OCI-LY3 (cell line): ENCODE data around the gene TRIM10.

ENCODE experiments used
- H2AFZ ChIP-seq: fragments of 200-600, 300-600 bp; shearing (Covaris generic); 2 replicates; pipeline ENCODE4 v1.6.0; 2014; ENCODE audit warnings: antibody characterized with exemption, low read depth, low read length
- H3K27ac ChIP-seq: fragments of 200-600, 300-600 bp; sonication (generic); 2 replicates; pipeline ENCODE4 v1.5.1; 2014; ENCODE audit warnings: mild to moderate bottlenecking, low read length, moderate library complexity, mixed read lengths
- H3K27me3 ChIP-seq: fragments of 200-600, 300-600 bp; sonication (generic); 2 replicates; pipeline ENCODE4 v1.6.1; 2014; ENCODE audit warnings: low read depth, low read length, mixed read lengths
- H3K36me3 ChIP-seq: fragments of 200-600, 300-600 bp; sonication (generic); replicated peaks from 2 replicates; pipeline ENCODE3; 2014; ENCODE audit warnings: low read depth, low read length, mixed read lengths
- H3K4me1 ChIP-seq: fragments of 300-600, 200-600 bp; sonication (generic); 2 replicates; pipeline ENCODE4 v1.6.1; 2014; ENCODE audit warnings: low read length, mixed read lengths
- H3K4me2 ChIP-seq: fragments of 200-600, 300-600 bp; sonication (generic); 2 replicates; pipeline ENCODE4 v1.6.1; 2014; ENCODE audit warnings: low read length, mixed read lengths
- H3K4me3 ChIP-seq: fragments of 300-600, 200-600 bp; sonication (generic); 2 replicates; pipeline ENCODE4 v1.5.1; 2014; ENCODE audit warnings: antibody characterized with exemption, mild to moderate bottlenecking, low read length, moderate library complexity
- H3K79me2 ChIP-seq: fragments of 300-600, 200-600 bp; shearing (Covaris generic); 2 replicates; pipeline ENCODE4 v1.6.1; 2014; ENCODE audit warnings: mild to moderate bottlenecking, low read length, mixed read lengths
- H3K9ac ChIP-seq: fragments of 300-600, 200-600 bp; shearing (Covaris generic); 2 replicates; pipeline ENCODE4 v1.6.0; 2014; ENCODE audit warnings: mild to moderate bottlenecking, low read length, moderate library complexity
- H3K9me3 ChIP-seq: fragments of 200-600, 300-600 bp; shearing (Covaris generic); 2 replicates; pipeline ENCODE4 v1.6.1; 2014; ENCODE audit warnings: low read length, mixed read lengths; ENCODE audit not compliant: insufficient read depth
- H4K20me1 ChIP-seq: fragments of 200-600, 300-600 bp; sonication (generic); 2 replicates; pipeline ENCODE4 v1.6.1; 2016; ENCODE audit warnings: low read length, mixed read lengths; ENCODE audit not compliant: insufficient read depth
- EZH2phosphoT487 ChIP-seq: fragments of 200-600 bp; shearing (Covaris generic); IDR thresholded peaks from 2 replicates; pipeline ENCODE4 v1.6.1; 2018; ENCODE audit warnings: antibody characterized with exemption, mixed run types, low read depth
- TF ChIP-seq, protein P1 (sequence below): fragments of 200-600, 300-600 bp; sonication (generic); IDR thresholded peaks from 2 replicates; pipeline ENCODE4 v1.5.1; 2014; ENCODE audit warnings: antibody characterized with exemption, low read length, low read depth

The TRIM10 gene

GRCh38 chr6:30154709-30155519 lies 6.1 kb downstream of the TRIM10 start:
- Histone ChIP-seq H3K79me2 (no peaks in the 10 kb centered on the region), H4K20me1 (no peaks in the 10 kb centered on the region), H3K36me3 (no peaks in the 10 kb centered on the region), H3K27me3 (no peaks in the 10 kb centered on the region), H3K27ac (no peak overlapping the region), H3K4me2 (no peak overlapping the region), H3K4me1 (peaks cover 32% of the 10 kb centered on the region), H3K4me3 (no peak overlapping the region), H3K9me3 (no peaks in the 10 kb centered on the region), H3K9ac (no peak overlapping the region), H2AFZ (no peak overlapping the region)
- TF ChIP-seq EZH2phosphoT487, result no peak
- TF ChIP-seq, protein P1, sequence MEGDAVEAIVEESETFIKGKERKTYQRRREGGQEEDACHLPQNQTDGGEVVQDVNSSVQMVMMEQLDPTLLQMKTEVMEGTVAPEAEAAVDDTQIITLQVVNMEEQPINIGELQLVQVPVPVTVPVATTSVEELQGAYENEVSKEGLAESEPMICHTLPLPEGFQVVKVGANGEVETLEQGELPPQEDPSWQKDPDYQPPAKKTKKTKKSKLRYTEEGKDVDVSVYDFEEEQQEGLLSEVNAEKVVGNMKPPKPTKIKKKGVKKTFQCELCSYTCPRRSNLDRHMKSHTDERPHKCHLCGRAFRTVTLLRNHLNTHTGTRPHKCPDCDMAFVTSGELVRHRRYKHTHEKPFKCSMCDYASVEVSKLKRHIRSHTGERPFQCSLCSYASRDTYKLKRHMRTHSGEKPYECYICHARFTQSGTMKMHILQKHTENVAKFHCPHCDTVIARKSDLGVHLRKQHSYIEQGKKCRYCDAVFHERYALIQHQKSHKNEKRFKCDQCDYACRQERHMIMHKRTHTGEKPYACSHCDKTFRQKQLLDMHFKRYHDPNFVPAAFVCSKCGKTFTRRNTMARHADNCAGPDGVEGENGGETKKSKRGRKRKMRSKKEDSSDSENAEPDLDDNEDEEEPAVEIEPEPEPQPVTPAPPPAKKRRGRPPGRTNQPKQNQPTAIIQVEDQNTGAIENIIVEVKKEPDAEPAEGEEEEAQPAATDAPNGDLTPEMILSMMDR, result no peak

- Histone ChIP-seq H3K4me1 (peaks cover 38% of the 10 kb centered on the region), H3K79me2 (no peaks in the 10 kb centered on the region), H3K36me3 (no peaks in the 10 kb centered on the region), H3K9ac (no peak overlapping the region), H3K27ac (no peak overlapping the region), H3K4me3 (no peak overlapping the region), H3K27me3 (no peaks in the 10 kb centered on the region), H4K20me1 (no peaks in the 10 kb centered on the region), H3K4me2 (no peak overlapping the region), H2AFZ (no peak overlapping the region), H3K9me3 (no peaks in the 10 kb centered on the region)
- TF ChIP-seq EZH2phosphoT487, result no peak
- TF ChIP-seq, protein P1, result no peak
Measured at GRCh38 chr6:30154061-30154460, 7.0 kb downstream of the TRIM10 start.

GRCh38 chr6:30152910-30153610 lies 8.0 kb downstream of the TRIM10 start:
- H2AFZ ChIP-seq, result no peak overlapping the region
- H3K4me2 ChIP-seq, result no peak overlapping the region
- no peak overlapping the region for H3K9ac ChIP-seq
- H3K4me3 ChIP-seq, result no peak overlapping the region
- H3K27me3 ChIP-seq, result no peaks in the 10 kb centered on the region
- H4K20me1 ChIP-seq, result no peaks in the 10 kb centered on the region
- no peaks in the 10 kb centered on the region for H3K9me3 ChIP-seq
- H3K79me2 ChIP-seq, result no peaks in the 10 kb centered on the region
- peaks cover 30% of the 10 kb centered on the region for H3K4me1 ChIP-seq
- H3K36me3 ChIP-seq, result no peaks in the 10 kb centered on the region
- TF ChIP-seq, protein P1, result no peak
- TF ChIP-seq EZH2phosphoT487, result no peak
- H3K27ac ChIP-seq, result no peak overlapping the region

DNA sequence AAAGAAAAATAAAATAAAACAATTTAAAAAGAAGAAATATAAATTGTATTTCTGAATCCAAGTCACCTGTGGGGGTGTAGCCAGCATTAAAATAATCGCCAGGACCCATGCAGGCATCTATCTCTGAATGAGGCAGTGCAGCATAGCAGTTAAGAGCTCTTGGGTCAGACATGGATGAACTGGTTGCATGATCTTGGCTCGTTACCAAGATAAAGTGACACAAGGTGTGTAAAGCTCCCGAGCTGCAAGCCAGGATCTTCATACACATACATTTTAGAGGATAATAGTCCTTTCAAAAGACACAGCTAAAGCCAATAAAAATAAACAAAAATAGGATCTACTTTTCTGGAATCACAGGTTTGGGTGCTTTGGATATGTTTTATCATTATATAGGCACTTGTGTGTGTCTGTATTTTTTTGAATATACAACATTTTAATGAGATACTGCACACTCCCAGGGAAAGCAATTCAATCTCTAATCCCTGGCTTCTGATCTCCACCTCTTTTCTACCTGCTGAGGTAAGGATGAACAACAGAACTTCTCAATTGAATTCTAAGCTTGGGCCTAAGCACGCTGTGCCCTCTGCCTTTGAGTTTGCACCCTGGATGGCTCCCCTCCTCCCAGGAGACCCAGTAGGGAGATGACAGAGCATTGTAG lies 8.9 kb downstream of the TRIM10 start:
- Histone ChIP-seq H4K20me1 (no peaks in the 10 kb centered on the region), H3K4me3 (no peak overlapping the region), H2AFZ (no peak overlapping the region), H3K27me3 (no peaks in the 10 kb centered on the region), H3K4me2 (no peak overlapping the region), H3K9me3 (no peaks in the 10 kb centered on the region), H3K36me3 (no peaks in the 10 kb centered on the region), H3K79me2 (no peaks in the 10 kb centered on the region), H3K4me1 (peaks cover 21% of the 10 kb centered on the region), H3K27ac (no peak overlapping the region), H3K9ac (no peak overlapping the region)
- TF ChIP-seq, protein P1, result no peak
- no peak for TF ChIP-seq EZH2phosphoT487
